Caco-2 (cell line): ENCODE results near the gene UGT2B17. TPM values are rescaled to one million over a fixed set of nuclear protein-coding genes. Genes with fewer than 3 reads are reported as not detected.
"Not testable (repeated sequence)": the region's sequence is repeated elsewhere in the genome, so short reads cannot be mapped to it uniquely, and the experiment has no call there.

ENCODE experiments used
- BruUV-seq: library from RNA; stranded (reverse); fragments of 400-500 nt; replicated peaks from 2 replicates; lab custom pipeline; 2021; lab: Mats Ljungman, UMichigan
- CTCF ChIA-PET: fragments of 300-600 bp; sonication (Branson Sonifier 250); formaldehyde crosslinking; loops from one replicate; lab custom pipeline; 2022; ENCODE audit warnings: antibody characterized with exemption; lab: Charles Lee
- POLR2A ChIA-PET: fragments of 300-600 bp; sonication (Branson Sonifier 250); formaldehyde crosslinking; loops from one replicate; lab custom pipeline; 2022; ENCODE audit warnings: antibody characterized with exemption; lab: Charles Lee
- DNase-seq, 2 experiments: peaks; one replicate each; pipeline versions ENCODE4 v3.0.0 to v3.0.0-alpha.2; 2020 to 2022
- H3K27me3 ChIP-seq: replicated peaks from 2 replicates; pipeline ENCODE4 v1.6.0; 2011; ENCODE audit warnings: low read length; ENCODE audit not compliant: control insufficient read depth, insufficient read depth
- H3K36me3 ChIP-seq: 2 replicates; pipeline ENCODE4 v1.5.1; 2011; ENCODE audit warnings: low read length; ENCODE audit not compliant: control insufficient read depth, insufficient read depth
- H3K4me1 ChIP-seq: fragments of 250-450 bp; sonication (Bioruptor Pico); 2 replicates; pipeline ENCODE4 v1.5.1; 2020; ENCODE audit warnings: mild to moderate bottlenecking
- H3K4me3 ChIP-seq: 2 replicates; pipeline ENCODE4 v1.5.1; 2011; ENCODE audit warnings: low read depth, mild to moderate bottlenecking, control low read depth, low read length
- H3K9me3 ChIP-seq: fragments of 250-450 bp; sonication (Bioruptor Pico); 2 replicates; pipeline ENCODE4 v1.5.1; 2020; ENCODE audit warnings: mild to moderate bottlenecking, moderate library complexity
- H3K27ac Mint-ChIP-seq: one replicate; pipeline ENCODE4 v1.8.0; 2022; ENCODE audit warnings: mixed read lengths; ENCODE audit not compliant: unreplicated experiment
- H3K27me3 Mint-ChIP-seq: one replicate; pipeline ENCODE4 v1.8.0; 2022; ENCODE audit warnings: mixed read lengths; ENCODE audit not compliant: insufficient read depth, unreplicated experiment
- H3K36me3 Mint-ChIP-seq: one replicate; pipeline ENCODE4 v1.8.0; 2022; ENCODE audit warnings: mild to moderate bottlenecking, mixed read lengths; ENCODE audit not compliant: insufficient read depth, unreplicated experiment
- H3K4me1 Mint-ChIP-seq: one replicate; pipeline ENCODE4 v1.8.0; 2022; ENCODE audit warnings: low read depth, mixed read lengths; ENCODE audit not compliant: unreplicated experiment
- H3K4me3 Mint-ChIP-seq: one replicate; pipeline ENCODE4 v1.8.0; 2022; ENCODE audit warnings: mild to moderate bottlenecking, moderate library complexity, mixed read lengths; ENCODE audit not compliant: unreplicated experiment
- H3K9me3 Mint-ChIP-seq: one replicate; pipeline ENCODE4 v1.8.0; 2022; ENCODE audit warnings: mixed read lengths; ENCODE audit not compliant: unreplicated experiment
- intact Hi-C: fragments of 100-400 bp; cut with micrococcal nuclease; formaldehyde crosslinking; loops from one replicate; pipeline ENCODE4 v1.10.0; 2022; ENCODE audit not compliant: unreplicated experiment
- total RNA-seq: library from RNA; stranded (reverse); gene quantifications from 2 replicates; pipeline ENCODE4 v1.2.3, GENCODE V29; 2022

The UGT2B17 gene
- total RNA-seq, 1 experiment from 2014 or later = 0.20 TPM

GRCh38 chr4:68566364-68566763 lies 9.8 kb downstream of the UGT2B17 start:
- H3K27me3 ChIP-seq, DNase-seq, H3K4me1 ChIP-seq, POLR2A ChIA-PET, H3K9me3 Mint-ChIP-seq, H3K36me3 ChIP-seq, H3K4me1 Mint-ChIP-seq, H3K36me3 Mint-ChIP-seq, CTCF ChIA-PET, H3K4me3 ChIP-seq, BruUV-seq, H3K4me3 Mint-ChIP-seq, intact Hi-C loops, H3K9me3 ChIP-seq, H3K27me3 Mint-ChIP-seq, H3K27ac Mint-ChIP-seq: not testable (repeated sequence)

- H3K27ac Mint-ChIP-seq, H3K9me3 ChIP-seq, H3K27me3 Mint-ChIP-seq, H3K9me3 Mint-ChIP-seq, H3K4me3 Mint-ChIP-seq, H3K27me3 ChIP-seq, BruUV-seq, H3K36me3 ChIP-seq, POLR2A ChIA-PET, H3K4me3 ChIP-seq, intact Hi-C loops, CTCF ChIA-PET, H3K36me3 Mint-ChIP-seq, H3K4me1 Mint-ChIP-seq, H3K4me1 ChIP-seq, DNase-seq: not testable (repeated sequence)
Observed at GRCh38 chr4:68565082-68565481, 11.0 kb downstream of the UGT2B17 start.

GRCh38 chr4:68560364-68561070 lies 15.6 kb downstream of the UGT2B17 start:
- intact Hi-C loops = not testable (repeated sequence)

GRCh38 chr4:68553830-68554229 lies 22.3 kb downstream of the UGT2B17 start:
- H3K27me3 Mint-ChIP-seq, H3K4me1 Mint-ChIP-seq, intact Hi-C loops, DNase-seq, H3K36me3 ChIP-seq, POLR2A ChIA-PET, H3K4me1 ChIP-seq, CTCF ChIA-PET, BruUV-seq, H3K4me3 Mint-ChIP-seq, H3K4me3 ChIP-seq, H3K36me3 Mint-ChIP-seq, H3K27me3 ChIP-seq, H3K27ac Mint-ChIP-seq: not testable (repeated sequence)
- H3K9me3 Mint-ChIP-seq = peaks cover 12% of the 10 kb centered on the region
- H3K9me3 ChIP-seq = peaks cover 11% of the 10 kb centered on the region; the same call in 1 of the 2 replicates

More at GRCh38 chr4:68560364-68561070, 15.6 kb downstream of the UGT2B17 start:
- H3K27me3 ChIP-seq, H3K4me3 Mint-ChIP-seq, H3K4me1 Mint-ChIP-seq, H3K27me3 Mint-ChIP-seq, H3K4me3 ChIP-seq, POLR2A ChIA-PET, H3K27ac Mint-ChIP-seq, CTCF ChIA-PET, H3K9me3 ChIP-seq, DNase-seq, H3K9me3 Mint-ChIP-seq, H3K36me3 Mint-ChIP-seq, BruUV-seq, H3K36me3 ChIP-seq, H3K4me1 ChIP-seq: not testable (repeated sequence)

- H3K36me3 ChIP-seq, H3K4me1 Mint-ChIP-seq, POLR2A ChIA-PET, intact Hi-C loops, H3K36me3 Mint-ChIP-seq, DNase-seq, H3K4me1 ChIP-seq, H3K27ac Mint-ChIP-seq, BruUV-seq, H3K27me3 ChIP-seq, H3K27me3 Mint-ChIP-seq, CTCF ChIA-PET, H3K4me3 Mint-ChIP-seq, H3K4me3 ChIP-seq: not testable (repeated sequence)
- H3K9me3 Mint-ChIP-seq = peaks cover 12% of the 10 kb centered on the region
- H3K9me3 ChIP-seq = peaks cover 11% of the 10 kb centered on the region; the same call in 1 of the 2 replicates
Observed at GRCh38 chr4:68552818-68553811, 23.0 kb downstream of the UGT2B17 start.

GRCh38 chr4:68542742-68543141 lies 33.4 kb downstream of the UGT2B17 start:
- H3K36me3 ChIP-seq, H3K4me3 ChIP-seq, H3K36me3 Mint-ChIP-seq, intact Hi-C loops, H3K4me3 Mint-ChIP-seq, H3K4me1 Mint-ChIP-seq, DNase-seq, H3K4me1 ChIP-seq, H3K27me3 ChIP-seq, H3K9me3 ChIP-seq, H3K27me3 Mint-ChIP-seq, BruUV-seq, CTCF ChIA-PET, POLR2A ChIA-PET, H3K27ac Mint-ChIP-seq: not testable (repeated sequence)
- peaks cover 26% of the 10 kb centered on the region for H3K9me3 Mint-ChIP-seq
